ENCODE results near the gene WRAP73. TPM values are rescaled to one million over a fixed set of nuclear protein-coding genes. Genes with fewer than 3 reads are reported as not detected.

Gene WRAP73
- total RNA-seq, 4 donors from 2014 or later = 12.9 to 25.9 (median 15.7) TPM

DNA sequence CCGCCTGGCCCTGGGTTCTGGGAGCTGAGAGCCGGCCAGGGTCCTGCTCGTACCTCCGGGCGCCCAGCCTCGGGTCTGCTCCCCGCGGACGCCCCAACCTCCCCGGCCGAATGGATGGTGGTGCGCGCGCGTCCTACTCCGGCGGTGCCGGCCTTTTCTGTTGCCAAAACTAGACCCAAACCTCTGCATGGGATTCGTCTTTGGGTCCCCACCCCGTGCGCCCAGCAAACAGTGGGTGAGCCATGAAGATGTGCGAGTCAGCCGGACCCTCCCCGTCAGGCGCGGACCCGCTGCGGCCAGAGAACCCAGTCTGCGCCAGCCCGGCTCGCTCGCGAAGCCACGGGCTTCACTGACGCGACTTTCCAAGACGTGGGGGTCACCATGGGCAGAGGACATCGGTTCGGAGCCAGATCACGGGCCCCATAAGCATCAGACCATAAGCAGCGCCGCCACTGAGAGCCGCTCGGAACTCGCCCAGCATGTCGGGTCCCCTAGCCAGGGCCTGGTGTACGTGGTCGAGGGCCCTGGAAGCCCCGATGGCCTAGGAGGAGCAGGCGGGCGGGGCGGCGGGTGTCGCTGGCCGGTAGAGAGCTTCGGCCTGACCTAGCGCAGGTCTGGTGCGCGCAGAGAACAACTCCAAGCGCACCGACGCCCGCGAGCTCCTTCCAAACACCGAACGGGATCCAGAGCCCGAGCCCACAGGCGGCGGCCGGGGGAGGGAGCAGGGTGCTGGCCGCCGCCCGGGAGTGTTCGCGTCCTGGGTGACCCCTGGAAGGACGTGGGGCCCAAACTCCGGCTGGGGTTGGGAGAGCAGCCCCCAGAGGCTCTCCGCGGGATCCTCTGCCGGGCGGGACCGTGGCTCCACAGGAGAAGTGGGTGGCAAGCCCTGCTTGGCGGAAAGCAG lies 1.4 kb upstream of the WRAP73 start:
- peaks cover 8 to 17% (median 12%) of the 10 kb centered on the region in 4 donors for H3K36me3 ChIP-seq
- H3K27ac ChIP-seq (replicated peaks in 1 of 4) = no peak overlapping the region
- intact Hi-C loops (cut with DNase I) = no loop called here
- WGBS = 18% methylated on average over 24 of the region's 83 CpGs
- no peaks in the 10 kb centered on the region for H3K9me3 ChIP-seq
- TF ChIP-seq POLR2A (IDR thresholded peaks at IDR 0.05; ENCODE audit: low read depth) = no peak
- no peak for TF ChIP-seq EP300 (IDR thresholded peaks at IDR 0.05)
- no peak for TF ChIP-seq POLR2AphosphoS5 (IDR thresholded peaks at IDR 0.05)
- TF ChIP-seq, protein P1, sequence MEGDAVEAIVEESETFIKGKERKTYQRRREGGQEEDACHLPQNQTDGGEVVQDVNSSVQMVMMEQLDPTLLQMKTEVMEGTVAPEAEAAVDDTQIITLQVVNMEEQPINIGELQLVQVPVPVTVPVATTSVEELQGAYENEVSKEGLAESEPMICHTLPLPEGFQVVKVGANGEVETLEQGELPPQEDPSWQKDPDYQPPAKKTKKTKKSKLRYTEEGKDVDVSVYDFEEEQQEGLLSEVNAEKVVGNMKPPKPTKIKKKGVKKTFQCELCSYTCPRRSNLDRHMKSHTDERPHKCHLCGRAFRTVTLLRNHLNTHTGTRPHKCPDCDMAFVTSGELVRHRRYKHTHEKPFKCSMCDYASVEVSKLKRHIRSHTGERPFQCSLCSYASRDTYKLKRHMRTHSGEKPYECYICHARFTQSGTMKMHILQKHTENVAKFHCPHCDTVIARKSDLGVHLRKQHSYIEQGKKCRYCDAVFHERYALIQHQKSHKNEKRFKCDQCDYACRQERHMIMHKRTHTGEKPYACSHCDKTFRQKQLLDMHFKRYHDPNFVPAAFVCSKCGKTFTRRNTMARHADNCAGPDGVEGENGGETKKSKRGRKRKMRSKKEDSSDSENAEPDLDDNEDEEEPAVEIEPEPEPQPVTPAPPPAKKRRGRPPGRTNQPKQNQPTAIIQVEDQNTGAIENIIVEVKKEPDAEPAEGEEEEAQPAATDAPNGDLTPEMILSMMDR (IDR thresholded peaks at IDR 0.05) = no peak
- peaks cover 9 to 60% (median 43%) of the 10 kb centered on the region in 4 donors for H3K27me3 ChIP-seq
- peaks cover 30 to 49% (median 44%) of the 10 kb centered on the region in 4 donors for H3K4me1 ChIP-seq
- no peak for DNase-seq (ENCODE audit: extremely low spot score)
- H3K4me3 ChIP-seq = peak overlapping the region; percentile 83 to 92 (median 88)

DNA sequence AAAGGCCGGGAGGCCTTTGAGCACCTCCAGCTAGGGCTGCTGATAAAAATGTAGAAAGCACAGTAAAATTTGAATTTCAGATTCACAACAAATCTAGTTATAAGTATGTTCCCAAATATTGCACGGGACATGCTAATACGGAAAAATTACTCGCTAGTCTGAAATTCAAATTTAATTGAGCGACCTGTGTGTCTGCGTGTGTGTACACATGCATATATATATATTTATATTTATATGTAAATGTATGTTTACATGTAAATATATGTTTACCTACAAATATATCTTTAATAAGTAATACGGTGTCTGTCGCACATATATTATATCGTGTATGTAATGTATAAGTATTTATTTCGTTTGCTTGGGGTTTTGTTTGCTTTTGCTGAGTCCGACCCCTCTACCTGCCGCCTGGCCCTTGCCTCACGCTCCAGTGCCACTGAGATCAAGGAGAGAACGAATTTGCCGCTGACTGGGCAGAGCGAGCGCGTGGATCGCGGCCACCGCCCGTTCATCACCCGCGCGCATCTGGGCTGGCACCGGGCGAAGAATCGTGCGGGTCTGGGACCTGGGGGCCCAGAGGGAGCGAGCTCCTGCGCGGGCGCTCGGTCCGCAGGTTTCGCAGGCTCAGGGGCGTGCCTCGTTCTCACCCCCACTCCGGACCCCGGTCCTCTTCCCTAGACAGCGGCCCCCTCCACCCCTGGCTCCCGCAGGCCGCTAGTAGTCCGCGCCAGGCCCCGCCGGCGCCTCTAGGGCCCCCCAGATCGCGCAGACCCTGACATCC lies 534 bp upstream of the WRAP73 start:
- Histone ChIP-seq H3K27me3 (peaks cover 9 to 52% (median 43%) of the 10 kb centered on the region in 4 donors), H3K9me3 (no peaks in the 10 kb centered on the region), H3K36me3 (peaks cover 11 to 26% (median 20%) of the 10 kb centered on the region in 4 donors), H3K4me1 (peaks cover 30 to 49% (median 44%) of the 10 kb centered on the region in 4 donors), H3K4me3 (peak overlapping the region; percentile 83 to 92 (median 88)), H3K27ac (replicated peaks in 1 of 4) (no peak overlapping the region)
- DNase-seq (ENCODE audit: extremely low spot score) = no peak
- WGBS = 17% methylated on average over 15 of the region's 50 CpGs
- TF ChIP-seq POLR2AphosphoS5 (IDR thresholded peaks at IDR 0.05) = peak in 1 of 2 donors; percentile 56
- no peak for TF ChIP-seq POLR2A (IDR thresholded peaks at IDR 0.05; ENCODE audit: low read depth)
- intact Hi-C loops (cut with DNase I) = no loop called here

DNA sequence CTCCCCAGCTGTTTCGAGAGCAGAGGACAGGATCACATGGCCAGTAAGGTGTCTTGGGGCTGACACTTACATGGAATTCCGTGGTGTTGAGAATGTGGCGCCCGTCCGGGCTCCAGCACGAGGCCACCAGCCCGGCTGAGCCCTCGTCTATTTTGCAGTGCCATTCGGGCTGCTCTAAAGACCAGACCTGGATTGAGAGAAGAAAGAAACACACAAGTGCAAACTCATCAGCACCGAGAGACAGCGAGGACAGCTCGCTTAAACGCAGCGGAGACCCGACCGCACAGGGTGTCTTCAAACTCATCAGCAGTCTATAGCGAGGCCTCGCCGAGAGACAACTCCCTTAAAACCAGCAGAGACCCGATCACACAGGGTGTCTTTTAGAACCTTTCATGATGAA lies 3.3 kb downstream of the WRAP73 start:
- H3K4me1 ChIP-seq = peaks cover 21 to 31% (median 30%) of the 10 kb centered on the region in 4 donors
- no peak overlapping the region for H3K27ac ChIP-seq (replicated peaks in 1 of 4)
- TF ChIP-seq, protein P1 (IDR thresholded peaks at IDR 0.05) = no peak
- TF ChIP-seq POLR2A (IDR thresholded peaks at IDR 0.05; ENCODE audit: low read depth) (no peak), POLR2AphosphoS5 (IDR thresholded peaks at IDR 0.05) (no peak), EP300 (IDR thresholded peaks at IDR 0.05) (no peak)
- H3K36me3 ChIP-seq = peaks cover 21 to 56% (median 38%) of the 10 kb centered on the region in 4 donors
- H3K27me3 ChIP-seq = peaks cover 9 to 13% (median 13%) of the 10 kb centered on the region in 4 donors
- H3K4me3 ChIP-seq = no peak overlapping the region
- intact Hi-C loops (cut with DNase I) = no loop called here
- no peaks in the 10 kb centered on the region for H3K9me3 ChIP-seq
- WGBS = 94% methylated on average over 16 of the region's 20 CpGs
- DNase-seq (ENCODE audit: extremely low spot score) = no peak

DNA sequence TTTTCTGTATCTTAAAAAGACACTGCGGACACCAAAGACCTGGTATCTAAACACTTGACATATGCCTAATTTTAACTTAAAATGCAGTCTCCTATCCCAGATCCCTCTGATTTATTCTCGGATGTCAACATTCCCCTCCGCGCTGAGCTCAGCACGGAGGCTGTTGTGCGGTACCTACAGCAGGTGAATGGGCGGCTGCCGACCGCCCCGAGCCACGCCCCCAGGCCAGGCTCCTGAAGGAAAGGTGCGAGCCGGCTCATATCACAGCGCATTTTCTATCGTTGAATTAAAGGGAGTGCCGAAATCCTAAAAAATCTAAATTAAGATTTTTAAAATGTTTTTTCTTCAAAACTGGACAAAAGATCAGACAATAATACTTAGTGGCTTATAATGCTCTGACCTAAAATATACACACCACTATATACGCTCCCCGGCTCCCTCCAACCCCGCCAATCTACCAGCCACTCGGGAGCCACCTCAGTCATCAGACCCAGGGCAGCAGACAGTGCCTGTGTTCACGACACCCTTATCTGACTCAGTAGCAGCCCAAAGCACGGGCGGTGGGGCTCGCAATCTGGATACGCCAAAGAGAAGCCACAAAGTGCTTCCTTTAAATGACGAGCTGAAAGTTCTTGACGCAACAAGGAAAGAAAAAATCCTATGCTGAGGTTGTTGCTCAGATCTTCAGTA lies 4.1 kb downstream of the WRAP73 start:
- H3K27ac ChIP-seq (replicated peaks in 1 of 4) = no peak overlapping the region
- no peak overlapping the region for H3K4me3 ChIP-seq
- DNase-seq (ENCODE audit: extremely low spot score) = no peak
- H3K9me3 ChIP-seq = no peaks in the 10 kb centered on the region
- H3K27me3 ChIP-seq = peaks cover 4 to 5% (median 5%) of the 10 kb centered on the region in 4 donors
- WGBS = 87% methylated on average over 27 of the region's 27 CpGs
- TF ChIP-seq POLR2AphosphoS5 (IDR thresholded peaks at IDR 0.05) (no peak), EP300 (IDR thresholded peaks at IDR 0.05) (no peak), POLR2A (IDR thresholded peaks at IDR 0.05; ENCODE audit: low read depth) (no peak)
- TF ChIP-seq, protein P1 (IDR thresholded peaks at IDR 0.05) = no peak
- H3K36me3 ChIP-seq = peaks cover 21 to 64% (median 46%) of the 10 kb centered on the region in 4 donors
- peaks cover 13 to 23% (median 22%) of the 10 kb centered on the region in 4 donors for H3K4me1 ChIP-seq
- intact Hi-C loops (cut with DNase I) = no loop called here
